ENCODE results near the gene ABAT. TPM values are rescaled to one million over a fixed set of nuclear protein-coding genes. Genes with fewer than 3 reads are reported as not detected.
A peak's percentile ranks its signal among the peaks of the same experiment; 100 is the strongest.
"Not testable (repeated sequence)": the region's sequence is repeated elsewhere in the genome, so short reads cannot be mapped to it uniquely, and the experiment has no call there.

ABAT gene
- total and polyA plus RNA-seq, 5 experiments from 2014 or later = 1.7 to 10.0 (median 2.4) TPM

DNA sequence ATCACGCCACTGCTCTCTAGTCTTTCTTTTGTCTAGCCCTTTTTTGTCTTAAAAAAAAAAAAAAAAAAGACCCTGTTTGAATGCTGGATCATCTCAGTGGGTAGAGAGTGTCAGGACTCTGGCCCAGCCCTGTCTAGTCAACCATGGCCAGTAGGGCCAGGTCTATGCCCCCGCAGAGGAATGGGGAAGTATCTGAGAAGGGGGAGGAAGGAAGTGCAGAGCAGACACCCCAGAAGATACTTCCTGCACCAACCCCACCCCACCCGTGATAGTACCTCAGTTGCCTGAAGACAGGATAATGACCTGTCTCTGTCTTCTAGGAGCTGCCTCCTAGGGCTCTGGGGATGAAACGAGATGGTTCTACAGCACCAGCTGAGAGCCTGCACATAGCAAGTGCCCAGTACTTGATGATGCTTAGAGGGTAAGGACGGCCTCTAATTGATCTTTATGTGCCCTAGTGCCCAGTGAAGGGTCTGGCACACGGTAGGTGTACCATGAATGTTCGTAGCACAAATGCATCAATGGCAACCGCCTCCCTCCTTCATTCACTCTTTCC lies 55.4 kb downstream of the ABAT start:
- Mint-ChIP-seq H3K4me3 (peak overlapping the region in 3 of 10 donors; percentile 46 to 60 (median 58)), H3K9me3 (peaks cover 0 to 8% (median 0%) of the 10 kb centered on the region in 9 donors), H3K27me3 (no peaks in the 10 kb centered on the region), H3K27ac (peak overlapping the region in 3 of 10 donors; percentile 41 to 94 (median 64)), H3K4me1 (peaks cover 0 to 11% (median 6%) of the 10 kb centered on the region in 4 donors), H3K36me3 (peaks cover 0 to 10% (median 6%) of the 10 kb centered on the region in 3 donors)
- DNase-seq = no peak
- peak; percentile 29 to 46 for ATAC-seq
- POLR2A ChIA-PET = no interaction called here

DNA sequence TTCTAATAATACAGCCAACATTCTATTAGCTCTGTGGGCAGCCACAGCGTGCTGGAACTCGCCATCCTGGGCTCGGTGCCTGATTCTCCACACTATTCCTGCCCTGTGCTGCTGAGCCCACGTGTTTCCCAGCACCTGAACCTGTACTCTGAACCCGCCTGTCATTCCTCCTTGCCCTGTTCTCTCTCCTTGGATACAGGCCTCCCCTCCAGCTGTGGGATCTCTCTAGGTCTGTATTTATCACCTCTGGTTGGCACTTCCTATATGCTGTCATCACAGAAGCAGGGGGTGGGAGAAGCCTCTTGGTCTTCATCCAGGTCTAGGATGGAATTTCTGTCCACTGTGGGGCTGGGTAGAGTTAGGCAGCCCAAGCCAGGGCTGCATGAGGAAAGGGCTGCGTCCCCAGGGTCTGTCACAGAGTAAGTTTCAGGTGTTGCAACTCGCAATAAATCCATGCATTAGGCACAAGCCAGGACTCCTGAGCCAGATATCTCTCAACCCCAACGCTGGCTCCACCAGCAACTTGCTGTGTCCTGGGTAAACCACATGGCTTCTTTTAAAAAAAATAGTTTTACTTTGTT lies 56.0 kb downstream of the ABAT start:
- Mint-ChIP-seq H3K9me3 (peaks cover 0 to 8% (median 0%) of the 10 kb centered on the region in 9 donors), H3K27ac (peak overlapping the region in 3 of 10 donors; percentile 26 to 94 (median 57)), H3K36me3 (peaks cover 0 to 10% (median 6%) of the 10 kb centered on the region in 3 donors), H3K4me1 (peaks cover 0 to 11% (median 6%) of the 10 kb centered on the region in 4 donors), H3K4me3 (peak overlapping the region in 2 of 10 donors; percentile 31 to 48), H3K27me3 (no peaks in the 10 kb centered on the region)
- ATAC-seq (no peak), DNase-seq (no peak)
- POLR2A ChIA-PET = no interaction called here

DNA sequence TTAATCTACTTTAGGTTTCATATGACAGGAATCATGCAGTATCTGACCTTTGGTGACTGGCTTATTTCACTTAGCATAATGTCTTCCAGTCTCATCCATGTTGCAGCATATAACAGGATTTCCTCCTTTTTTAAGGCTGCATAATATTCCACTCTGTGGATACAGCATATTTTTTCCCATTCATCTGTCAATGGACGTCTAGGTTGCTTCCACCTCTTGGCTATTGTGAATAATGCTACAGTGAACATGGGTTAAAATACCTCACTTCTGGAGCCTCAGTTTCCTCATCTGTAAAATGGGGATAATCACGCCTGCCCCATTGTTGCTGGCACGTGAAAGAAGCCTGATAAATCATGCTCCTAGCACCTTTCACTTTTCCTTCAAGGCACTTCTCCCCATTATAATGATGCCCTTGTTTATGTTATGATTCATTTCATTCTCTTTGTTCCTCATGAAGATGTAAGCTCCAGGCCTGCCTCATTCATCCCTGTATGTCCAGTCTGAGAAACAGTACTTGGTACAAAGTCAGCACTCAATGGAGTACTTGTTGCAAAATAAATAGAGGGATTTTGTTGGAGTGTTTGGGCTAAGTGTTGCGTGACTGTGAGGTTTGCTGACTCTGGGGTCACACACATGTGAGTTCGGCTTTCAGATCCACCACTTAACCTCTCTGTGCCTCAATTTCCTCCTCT lies 59.6 kb downstream of the ABAT start:
- H3K27ac Mint-ChIP-seq = no peak overlapping the region
- peaks cover 0 to 8% (median 0%) of the 10 kb centered on the region in 9 donors for H3K9me3 Mint-ChIP-seq
- POLR2A ChIA-PET = no interaction called here
- DNase-seq = no peak
- H3K4me1 Mint-ChIP-seq = peaks cover 0 to 11% (median 5%) of the 10 kb centered on the region in 4 donors
- H3K36me3 Mint-ChIP-seq = peaks cover 6 to 22% (median 10%) of the 10 kb centered on the region in 3 donors
- no peak for ATAC-seq
- H3K27me3 Mint-ChIP-seq = no peaks in the 10 kb centered on the region
- H3K4me3 Mint-ChIP-seq = no peak overlapping the region

DNA sequence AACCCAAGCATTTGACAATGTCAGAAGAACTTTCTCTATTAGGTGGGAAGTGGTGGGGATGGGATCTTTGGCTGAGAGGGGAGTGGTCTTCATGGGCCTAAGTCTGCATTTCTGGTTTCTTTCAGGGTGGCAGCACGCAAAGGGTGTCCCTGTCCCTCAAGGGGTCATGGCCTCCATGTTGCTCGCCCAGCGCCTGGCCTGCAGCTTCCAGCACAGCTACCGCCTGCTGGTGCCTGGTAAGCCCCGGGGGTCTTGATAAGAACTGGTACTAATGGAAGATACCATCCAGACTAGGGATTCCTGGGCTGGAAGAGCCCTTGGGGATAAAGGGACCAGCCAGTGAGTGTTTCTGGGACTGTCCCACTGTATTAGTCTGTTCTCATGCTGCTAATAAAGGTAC lies 61.2 kb downstream of the ABAT start:
- Mint-ChIP-seq H3K36me3 (peaks cover 6 to 24% (median 10%) of the 10 kb centered on the region in 3 donors), H3K27ac (no peak overlapping the region), H3K4me3 (no peak overlapping the region), H3K4me1 (peaks cover 0 to under 1% (median 0%) of the 10 kb centered on the region in 4 donors), H3K27me3 (no peaks in the 10 kb centered on the region), H3K9me3 (peaks cover 0 to 8% (median 0%) of the 10 kb centered on the region in 9 donors)
- POLR2A ChIA-PET = no interaction called here
- DNase-seq = no peak
- ATAC-seq = no peak

DNA sequence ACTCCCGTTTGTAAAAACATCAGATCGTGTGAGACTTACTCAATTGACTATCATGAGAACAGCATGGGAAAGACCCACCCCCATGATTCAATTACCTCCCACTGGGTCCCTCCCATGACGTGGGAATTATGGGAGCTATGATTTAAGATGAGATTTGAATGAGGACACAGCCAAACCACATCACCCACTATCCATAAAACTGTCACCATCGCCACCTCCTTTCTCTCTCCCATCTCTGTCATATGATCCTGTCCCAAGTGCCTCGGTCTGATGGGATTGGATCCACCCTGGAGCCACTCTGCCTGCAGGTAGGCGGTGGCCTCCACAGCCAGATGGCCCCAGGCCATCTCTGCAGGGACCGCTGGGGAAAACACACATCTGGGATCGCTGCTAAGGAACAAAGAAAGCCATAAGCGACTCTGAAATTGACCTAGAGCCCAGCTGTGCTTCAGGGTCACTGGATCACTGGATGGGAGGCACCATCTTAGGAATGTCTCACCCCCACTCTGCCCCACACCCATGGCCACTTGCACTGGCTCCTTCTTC lies 61.8 kb downstream of the ABAT start:
- H3K27ac Mint-ChIP-seq = no peak overlapping the region
- H3K27me3 Mint-ChIP-seq = no peaks in the 10 kb centered on the region
- no peak for DNase-seq
- H3K9me3 Mint-ChIP-seq = peaks cover 0 to 8% (median 0%) of the 10 kb centered on the region in 9 donors
- H3K4me3 Mint-ChIP-seq = no peak overlapping the region
- ATAC-seq = no peak
- no peaks in the 10 kb centered on the region for H3K4me1 Mint-ChIP-seq
- POLR2A ChIA-PET = no interaction called here
- peaks cover 6 to 24% (median 10%) of the 10 kb centered on the region in 3 donors for H3K36me3 Mint-ChIP-seq

DNA sequence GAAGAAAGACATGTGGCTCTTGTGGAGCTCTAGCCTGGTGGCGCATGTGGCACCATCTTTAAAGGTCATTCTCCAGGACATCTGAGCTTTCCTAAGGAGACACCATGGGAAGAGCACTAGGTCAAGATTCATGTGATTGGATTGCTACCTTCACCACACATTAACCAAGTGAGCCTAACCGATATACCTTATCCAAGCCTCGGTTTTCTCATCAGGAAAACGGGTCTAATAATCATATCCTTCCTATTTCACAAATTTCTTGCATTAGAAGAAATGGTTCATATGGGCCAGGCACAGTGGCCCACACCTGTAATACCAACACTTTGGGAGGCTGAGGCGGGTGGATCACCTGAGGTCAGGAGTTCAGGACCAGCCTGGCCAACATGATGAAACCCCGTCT lies 64.7 kb downstream of the ABAT start:
- no peak for DNase-seq
- H3K27me3 Mint-ChIP-seq = no peaks in the 10 kb centered on the region
- no peak overlapping the region for H3K4me3 Mint-ChIP-seq
- peaks cover 1 to 22% (median 10%) of the 10 kb centered on the region in 3 donors for H3K36me3 Mint-ChIP-seq
- peaks cover 0 to 2% (median 0%) of the 10 kb centered on the region in 9 donors for H3K9me3 Mint-ChIP-seq
- no peaks in the 10 kb centered on the region for H3K4me1 Mint-ChIP-seq
- POLR2A ChIA-PET = no interaction called here
- no peak overlapping the region for H3K27ac Mint-ChIP-seq
- ATAC-seq = no peak

DNA sequence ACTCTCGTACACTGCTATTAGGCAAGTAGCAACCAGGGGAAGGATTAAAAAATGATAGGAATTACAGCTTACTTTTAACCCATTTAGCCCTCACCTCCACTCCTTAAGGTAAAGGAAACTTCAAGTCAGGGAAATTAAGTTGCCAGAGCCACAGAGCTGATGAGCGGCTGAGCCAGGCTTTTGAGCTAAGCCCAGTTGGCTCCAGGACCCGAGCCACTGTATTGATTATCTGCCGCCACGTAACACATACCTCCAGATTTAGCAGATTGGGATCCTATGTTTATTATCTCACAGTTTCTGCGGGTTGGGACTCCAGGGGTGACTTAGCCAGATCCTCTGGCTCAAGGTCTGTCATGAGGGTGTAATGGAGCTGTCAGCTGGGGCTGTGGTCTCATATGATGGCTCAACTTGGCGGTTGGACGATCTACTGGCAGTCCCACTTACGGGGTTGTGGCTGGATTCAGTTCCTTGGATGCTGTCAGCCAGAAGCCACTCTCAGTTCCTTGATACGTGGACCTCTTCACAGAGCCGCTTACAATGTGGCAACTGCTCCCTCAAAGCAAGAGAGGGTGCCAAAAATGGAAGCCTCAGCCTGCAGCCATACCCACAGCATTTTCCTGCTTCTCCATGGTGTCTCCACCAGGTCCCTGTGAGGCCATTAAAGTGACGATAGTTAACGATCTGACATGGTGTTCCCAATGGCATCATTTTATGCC lies 65.7 kb downstream of the ABAT start:
- POLR2A ChIA-PET = no interaction called here
- no peaks in the 10 kb centered on the region for H3K27me3 Mint-ChIP-seq
- ATAC-seq = no peak
- peaks cover 0 to 1% (median 0%) of the 10 kb centered on the region in 9 donors for H3K9me3 Mint-ChIP-seq
- H3K36me3 Mint-ChIP-seq = peaks cover 0 to 19% (median 10%) of the 10 kb centered on the region in 3 donors
- peak overlapping the region in 1 of 10 donors; percentile 60 for H3K27ac Mint-ChIP-seq
- DNase-seq = no peak
- no peaks in the 10 kb centered on the region for H3K4me1 Mint-ChIP-seq
- H3K4me3 Mint-ChIP-seq = no peak overlapping the region

DNA sequence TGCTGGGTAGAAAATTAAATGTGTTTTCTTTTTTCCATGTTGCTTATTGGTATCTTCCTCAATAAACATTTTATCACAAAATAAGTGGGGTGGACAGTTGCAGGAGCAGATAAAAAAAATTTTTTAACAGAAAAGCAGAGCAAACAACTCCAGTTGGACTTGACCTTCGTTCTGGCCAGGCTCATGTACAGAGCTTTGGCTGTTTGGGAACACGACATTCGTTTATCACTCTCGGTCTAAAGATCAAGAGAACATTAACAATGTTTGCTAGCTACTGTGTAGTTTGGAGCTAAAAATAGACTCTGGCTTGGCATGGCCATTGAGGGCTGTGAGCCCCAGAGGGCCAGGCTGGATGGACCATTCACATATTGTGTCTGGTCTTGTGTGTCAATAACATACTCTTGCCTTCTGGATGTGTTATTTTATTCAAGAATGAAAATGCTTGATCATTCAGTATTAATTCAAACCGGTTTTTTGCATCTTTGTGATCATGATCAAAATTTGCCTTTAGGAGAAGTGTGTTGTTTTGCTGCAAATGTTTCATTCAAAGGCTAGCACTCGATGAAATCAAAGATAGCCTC lies 66.4 kb downstream of the ABAT start:
- ATAC-seq = no peak
- Mint-ChIP-seq H3K4me3 (no peak overlapping the region), H3K36me3 (peaks cover 0 to 15% (median 9%) of the 10 kb centered on the region in 3 donors), H3K27me3 (no peaks in the 10 kb centered on the region), H3K27ac (no peak overlapping the region), H3K9me3 (peaks cover 0 to 1% (median 0%) of the 10 kb centered on the region in 9 donors), H3K4me1 (no peaks in the 10 kb centered on the region)
- POLR2A ChIA-PET = no interaction called here
- no peak for DNase-seq

DNA sequence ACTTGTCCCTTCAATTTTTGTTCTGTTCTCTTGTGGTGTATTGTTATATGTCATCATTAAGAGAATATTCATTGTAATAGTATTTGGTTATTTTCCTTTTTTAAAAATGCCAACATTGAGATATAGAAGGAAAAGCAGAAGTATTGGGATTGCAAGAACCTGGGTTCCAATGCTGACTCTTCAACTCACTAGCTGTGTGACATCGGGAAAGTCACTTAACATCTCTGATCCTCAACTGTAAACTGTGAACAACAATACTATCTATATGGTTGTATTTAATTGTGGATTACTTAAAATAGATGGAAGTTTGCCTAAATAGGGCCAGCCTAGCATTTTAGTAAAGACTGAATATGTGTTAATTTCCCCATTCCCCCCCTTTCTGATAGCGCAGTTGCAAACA lies 67.2 kb downstream of the ABAT start:
- H3K4me1 Mint-ChIP-seq = no peaks in the 10 kb centered on the region
- peaks cover 0 to 10% (median 8%) of the 10 kb centered on the region in 3 donors for H3K36me3 Mint-ChIP-seq
- H3K4me3 Mint-ChIP-seq = no peak overlapping the region
- POLR2A ChIA-PET = no interaction called here
- DNase-seq (no peak), ATAC-seq (no peak)
- H3K27ac Mint-ChIP-seq = no peak overlapping the region
- no peaks in the 10 kb centered on the region for H3K9me3 Mint-ChIP-seq
- H3K27me3 Mint-ChIP-seq = no peaks in the 10 kb centered on the region

DNA sequence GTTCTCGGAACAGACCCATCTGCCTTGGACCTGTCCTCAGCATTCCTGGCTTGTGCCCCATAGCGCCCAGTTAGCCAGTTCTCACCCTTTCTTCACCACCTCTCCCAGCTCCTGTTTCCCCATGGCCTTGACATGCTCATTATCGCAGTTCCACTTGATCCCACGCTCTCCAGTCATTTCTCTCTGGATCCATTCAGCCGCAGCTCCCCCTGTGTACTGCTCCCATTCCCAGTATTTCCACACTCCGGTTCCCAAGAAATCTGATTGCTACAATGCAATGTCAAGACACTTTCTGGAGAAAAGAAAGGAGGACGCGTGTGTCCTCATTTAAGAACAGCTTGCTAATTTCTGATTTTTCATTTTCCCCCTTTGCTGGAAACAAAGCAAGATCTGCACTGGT lies 67.7 kb downstream of the ABAT start:
- no peak overlapping the region for H3K27ac Mint-ChIP-seq
- no peaks in the 10 kb centered on the region for H3K9me3 Mint-ChIP-seq
- POLR2A ChIA-PET = no interaction called here
- H3K4me3 Mint-ChIP-seq = no peak overlapping the region
- no peaks in the 10 kb centered on the region for H3K4me1 Mint-ChIP-seq
- DNase-seq (no peak), ATAC-seq (no peak)
- no peaks in the 10 kb centered on the region for H3K27me3 Mint-ChIP-seq
- peaks cover 0 to 11% (median 9%) of the 10 kb centered on the region in 3 donors for H3K36me3 Mint-ChIP-seq

DNA sequence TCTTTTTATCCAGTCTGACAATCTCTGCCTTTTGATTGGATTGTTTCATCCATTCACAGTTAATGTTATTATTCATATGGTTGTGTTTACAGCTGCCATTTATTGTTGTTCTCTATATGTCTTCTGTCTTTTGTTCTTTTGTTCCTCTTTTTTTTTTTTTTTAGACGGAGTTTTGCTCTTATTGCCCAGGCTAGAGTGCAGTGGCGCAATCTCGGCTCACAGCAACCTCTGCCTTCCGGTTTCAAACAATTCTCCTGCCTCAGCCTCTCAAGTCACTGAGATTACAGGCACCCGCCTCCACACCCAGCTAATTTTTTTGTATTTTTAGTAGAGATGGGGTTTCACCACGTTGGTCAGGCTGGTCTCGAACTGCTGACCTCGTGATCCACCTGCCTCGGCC lies 74.5 kb downstream of the ABAT start:
- ATAC-seq, DNase-seq, H3K4me3 Mint-ChIP-seq, H3K27me3 Mint-ChIP-seq, H3K4me1 Mint-ChIP-seq, H3K9me3 Mint-ChIP-seq: not testable (repeated sequence)
- POLR2A ChIA-PET = interaction anchor here (0.6 kb wide), 1 partner anchor 65 kb away, joined by 4 read pairs; no protein-coding TSS in a partner anchor
- Mint-ChIP-seq H3K36me3 (peaks cover 0 to 25% (median 10%) of the 10 kb centered on the region in 3 donors), H3K27ac (peak overlapping the region in 1 of 10 donors; percentile 27)
